HG03571 (cell line): ENCODE results near the gene TGFBR3.

Experiments used
- ATAC-seq: cut with Tn5 transposase; IDR thresholded peaks from one replicate; pipeline ENCODE4 v1.9.1; 2021; ENCODE audit not compliant: unreplicated experiment

TGFBR3 gene

GRCh38 chr1:91827459-91828321 lies 58.3 kb downstream of the TGFBR3 start:
- ATAC-seq = no peak

- no peak for ATAC-seq
Observed at GRCh38 chr1:91827087-91827458, 58.9 kb downstream of the TGFBR3 start.

- ATAC-seq = no peak
Observed at GRCh38 chr1:91826649-91827048, 59.3 kb downstream of the TGFBR3 start.

GRCh38 chr1:91826248-91826647 lies 59.7 kb downstream of the TGFBR3 start:
- ATAC-seq = no peak

GRCh38 chr1:91821126-91821868 lies 64.7 kb downstream of the TGFBR3 start:
- no peak for ATAC-seq

GRCh38 chr1:91819038-91819788 lies 66.7 kb downstream of the TGFBR3 start:
- ATAC-seq = no peak

- no peak for ATAC-seq
Observed at GRCh38 chr1:91818713-91818975, 67.3 kb downstream of the TGFBR3 start.

- no peak for ATAC-seq
Observed at GRCh38 chr1:91817211-91817905, 68.6 kb downstream of the TGFBR3 start.

- ATAC-seq = no peak
Observed at GRCh38 chr1:91816031-91816430, 69.9 kb downstream of the TGFBR3 start.

GRCh38 chr1:91814448-91814847 lies 71.5 kb downstream of the TGFBR3 start:
- no peak for ATAC-seq

GRCh38 chr1:91813813-91814212 lies 72.1 kb downstream of the TGFBR3 start:
- ATAC-seq = no peak

- no peak for ATAC-seq
Observed at GRCh38 chr1:91811363-91812025, 74.5 kb downstream of the TGFBR3 start.

- ATAC-seq = no peak
Observed at GRCh38 chr1:91809317-91809716, 76.6 kb downstream of the TGFBR3 start.

GRCh38 chr1:91807921-91808620 lies 77.9 kb downstream of the TGFBR3 start:
- ATAC-seq = no peak

GRCh38 chr1:91806769-91807700 lies 78.9 kb downstream of the TGFBR3 start:
- ATAC-seq = no peak

GRCh38 chr1:91806181-91806768 lies 79.7 kb downstream of the TGFBR3 start:
- no peak for ATAC-seq

GRCh38 chr1:91805311-91805801 lies 80.6 kb downstream of the TGFBR3 start:
- no peak for ATAC-seq

GRCh38 chr1:91804546-91805023 lies 81.4 kb downstream of the TGFBR3 start:
- ATAC-seq = no peak
